KOPT-K1 (cell line): ENCODE measurements around the gene VAV2.

Experiments used
- H3K27ac ChIP-seq: fragments of 200-600 bp; sonication (generic); 2 replicates; pipeline ENCODE4 v1.5.1; 2016; ENCODE audit warnings: antibody characterized with exemption, mild to moderate bottlenecking, low read depth, low read length; ENCODE audit not compliant: poor library complexity, severe bottlenecking
- H3K36me3 ChIP-seq: fragments of 200-600 bp; sonication (generic); 2 replicates; pipeline ENCODE4 v1.5.1; 2017; ENCODE audit warnings: antibody characterized with exemption, mild to moderate bottlenecking, low read length, moderate library complexity; ENCODE audit not compliant: insufficient read depth
- H3K9me3 ChIP-seq: fragments of 200-600 bp; sonication (generic); 2 replicates; pipeline ENCODE4 v1.5.1; 2017; ENCODE audit warnings: antibody characterized with exemption, low read length, mild to moderate bottlenecking; ENCODE audit not compliant: insufficient read depth, poor library complexity, severe bottlenecking

The VAV2 gene

GRCh38 chr9:133839822-133840329 is 152.2 kb downstream of the VAV2 start:
- Histone ChIP-seq H3K27ac (no peak overlapping the region), H3K36me3 (no peaks in the 10 kb centered on the region), H3K9me3 (no peaks in the 10 kb centered on the region)

GRCh38 chr9:133838859-133839507 is 153.1 kb downstream of the VAV2 start:
- Histone ChIP-seq H3K36me3 (no peaks in the 10 kb centered on the region), H3K9me3 (no peaks in the 10 kb centered on the region), H3K27ac (no peak overlapping the region)

- Histone ChIP-seq H3K9me3 (no peaks in the 10 kb centered on the region), H3K27ac (no peak overlapping the region), H3K36me3 (no peaks in the 10 kb centered on the region)
Observed at GRCh38 chr9:133837627-133838597, 154.2 kb downstream of the VAV2 start.

GRCh38 chr9:133836818-133837217 is 155.3 kb downstream of the VAV2 start:
- Histone ChIP-seq H3K27ac (no peak overlapping the region), H3K36me3 (no peaks in the 10 kb centered on the region), H3K9me3 (no peaks in the 10 kb centered on the region)

GRCh38 chr9:133836001-133836758 is 155.9 kb downstream of the VAV2 start:
- Histone ChIP-seq H3K27ac (no peak overlapping the region), H3K9me3 (no peaks in the 10 kb centered on the region), H3K36me3 (no peaks in the 10 kb centered on the region)

- H3K27ac ChIP-seq = no peak overlapping the region
- no peaks in the 10 kb centered on the region for H3K36me3 ChIP-seq
- no peaks in the 10 kb centered on the region for H3K9me3 ChIP-seq
Observed at GRCh38 chr9:133835262-133835901, 156.7 kb downstream of the VAV2 start.

GRCh38 chr9:133834080-133834976 is 157.8 kb downstream of the VAV2 start:
- no peaks in the 10 kb centered on the region for H3K9me3 ChIP-seq
- no peaks in the 10 kb centered on the region for H3K36me3 ChIP-seq
- no peak overlapping the region for H3K27ac ChIP-seq

GRCh38 chr9:133833388-133834025 is 158.6 kb downstream of the VAV2 start:
- Histone ChIP-seq H3K9me3 (no peaks in the 10 kb centered on the region), H3K36me3 (no peaks in the 10 kb centered on the region), H3K27ac (no peak overlapping the region)

- Histone ChIP-seq H3K27ac (no peak overlapping the region), H3K36me3 (no peaks in the 10 kb centered on the region), H3K9me3 (no peaks in the 10 kb centered on the region)
Observed at GRCh38 chr9:133832877-133833276, 159.2 kb downstream of the VAV2 start.

- Histone ChIP-seq H3K36me3 (no peaks in the 10 kb centered on the region), H3K27ac (no peak overlapping the region), H3K9me3 (no peaks in the 10 kb centered on the region)
Observed at GRCh38 chr9:133830711-133831110, 161.4 kb downstream of the VAV2 start.

GRCh38 chr9:133830310-133830709 is 161.8 kb downstream of the VAV2 start:
- Histone ChIP-seq H3K9me3 (no peaks in the 10 kb centered on the region), H3K27ac (no peak overlapping the region), H3K36me3 (no peaks in the 10 kb centered on the region)

GRCh38 chr9:133828338-133828997 is 163.7 kb downstream of the VAV2 start:
- no peak overlapping the region for H3K27ac ChIP-seq
- H3K9me3 ChIP-seq = no peaks in the 10 kb centered on the region
- H3K36me3 ChIP-seq = no peaks in the 10 kb centered on the region
